MM.1S (cell line): ENCODE results near the gene COL6A2.

Experiments
- DNase-seq: peaks from one replicate; pipeline ENCODE4 v3.0.0-alpha.2; 2015
- H2AFZ ChIP-seq: fragments of 300-600 bp; sonication (generic); 2 replicates; pipeline ENCODE4 v1.6.0; 2016; ENCODE audit warnings: antibody characterized with exemption, low read length
- H3F3A ChIP-seq: fragments of 300-600 bp; sonication (generic); 2 replicates; pipeline ENCODE4 v1.6.1; 2016; ENCODE audit warnings: mild to moderate bottlenecking, antibody characterized with exemption, low read length, moderate library complexity, mixed read lengths; ENCODE audit not compliant: insufficient read depth
- H3K27ac ChIP-seq: fragments of 300-600 bp; sonication (generic); 2 replicates; pipeline ENCODE4 v1.5.1; 2016; ENCODE audit warnings: mild to moderate bottlenecking, low read length
- H3K27me3 ChIP-seq: fragments of 300-600 bp; sonication (generic); replicated peaks from 2 replicates; pipeline ENCODE4 v1.6.0; 2016; ENCODE audit warnings: low read length; ENCODE audit not compliant: insufficient read depth
- H3K36me3 ChIP-seq: fragments of 300-600 bp; sonication (generic); replicated peaks from 2 replicates; pipeline ENCODE4 v1.6.1; 2016; ENCODE audit warnings: mild to moderate bottlenecking, low read length, mixed read lengths; ENCODE audit not compliant: insufficient read depth
- H3K4me1 ChIP-seq: fragments of 300-600 bp; sonication (generic); 2 replicates; pipeline ENCODE4 v1.6.1; 2016; ENCODE audit warnings: low read length, mixed read lengths
- H3K4me2 ChIP-seq: fragments of 300-600 bp; sonication (generic); 2 replicates; pipeline ENCODE4 v1.6.0; 2016; ENCODE audit warnings: low read depth, low read length
- H3K4me3 ChIP-seq: fragments of 300-600 bp; sonication (generic); 2 replicates; pipeline ENCODE4 v1.5.1; 2016; ENCODE audit warnings: low read length, mixed read lengths
- H3K79me2 ChIP-seq: fragments of 300-600 bp; sonication (generic); 2 replicates; pipeline ENCODE4 v1.6.1; 2016; ENCODE audit warnings: mixed run types, low read length, mixed read lengths
- H3K9ac ChIP-seq: fragments of 300-600 bp; sonication (generic); 2 replicates; pipeline ENCODE4 v1.6.1; 2016; ENCODE audit warnings: low read length, mixed read lengths
- H3K9me2 ChIP-seq: fragments of 300-600 bp; sonication (generic); replicated peaks from 2 replicates; pipeline ENCODE4 v1.6.1; 2016; ENCODE audit warnings: mild to moderate bottlenecking, low read length, mixed read lengths; ENCODE audit not compliant: insufficient read depth
- H3K9me3 ChIP-seq: fragments of 300-600 bp; sonication (generic); replicated peaks from 2 replicates; pipeline ENCODE4 v1.6.1; 2016; ENCODE audit warnings: mild to moderate bottlenecking, low read length, mixed read lengths; ENCODE audit not compliant: insufficient read depth
- H4K20me1 ChIP-seq: fragments of 300-600 bp; sonication (generic); 2 replicates; pipeline ENCODE4 v1.6.1; 2016; ENCODE audit warnings: mild to moderate bottlenecking, low read length, moderate library complexity, mixed read lengths; ENCODE audit not compliant: insufficient read depth
- EZH2 ChIP-seq: fragments of 300-600 bp; sonication (generic); optimal IDR thresholded peaks from 2 replicates; pipeline ENCODE3; 2017; ENCODE audit warnings: low read depth, mild to moderate bottlenecking, antibody characterized with exemption, low read length, mixed read lengths
- EZH2phosphoT487 ChIP-seq: fragments of 300-600 bp; sonication (generic); IDR thresholded peaks from 2 replicates; pipeline ENCODE4 v1.6.1; 2018; ENCODE audit warnings: antibody characterized with exemption, low read length
- TF ChIP-seq, protein P1 (sequence below): fragments of 300-600 bp; sonication (generic); IDR thresholded peaks from 2 replicates; pipeline ENCODE4 v1.5.1; 2016; ENCODE audit warnings: antibody characterized with exemption, low read length, mixed read lengths

The COL6A2 gene

DNA sequence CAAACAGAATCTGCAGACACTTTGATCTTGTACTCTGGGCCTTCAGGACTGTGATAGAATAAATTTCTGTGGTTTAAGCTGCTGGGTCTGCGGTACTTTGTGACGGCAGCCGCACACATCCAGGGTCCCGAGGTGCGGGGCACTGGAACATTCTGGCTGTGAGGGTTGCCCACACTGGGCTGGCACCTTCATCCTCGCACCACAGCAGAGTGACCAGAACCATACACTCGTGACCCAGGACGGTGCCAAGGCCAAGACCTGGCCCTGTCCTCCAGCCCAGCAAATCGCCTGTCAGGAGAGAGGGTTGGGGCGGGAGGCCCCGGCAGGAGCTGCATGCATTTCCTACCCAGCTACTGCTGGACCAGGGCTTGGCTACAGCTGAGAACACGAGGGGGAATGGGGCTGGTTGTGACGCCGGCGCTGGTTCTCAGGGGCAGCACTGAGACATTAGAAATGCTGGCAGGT, 60.1 kb downstream of the COL6A2 start:
- Histone ChIP-seq H3F3A (no peaks in the 10 kb centered on the region), H3K79me2 (no peaks in the 10 kb centered on the region), H4K20me1 (no peaks in the 10 kb centered on the region), H3K4me2 (no peak overlapping the region), H2AFZ (no peak overlapping the region), H3K4me3 (no peak overlapping the region), H3K4me1 (no peaks in the 10 kb centered on the region), H3K36me3 (no peaks in the 10 kb centered on the region), H3K9ac (no peak overlapping the region), H3K27me3 (peaks cover 2% of the 10 kb centered on the region), H3K27ac (no peak overlapping the region), H3K9me3 (no peaks in the 10 kb centered on the region), H3K9me2 (no peaks in the 10 kb centered on the region)
- TF ChIP-seq, protein P1, sequence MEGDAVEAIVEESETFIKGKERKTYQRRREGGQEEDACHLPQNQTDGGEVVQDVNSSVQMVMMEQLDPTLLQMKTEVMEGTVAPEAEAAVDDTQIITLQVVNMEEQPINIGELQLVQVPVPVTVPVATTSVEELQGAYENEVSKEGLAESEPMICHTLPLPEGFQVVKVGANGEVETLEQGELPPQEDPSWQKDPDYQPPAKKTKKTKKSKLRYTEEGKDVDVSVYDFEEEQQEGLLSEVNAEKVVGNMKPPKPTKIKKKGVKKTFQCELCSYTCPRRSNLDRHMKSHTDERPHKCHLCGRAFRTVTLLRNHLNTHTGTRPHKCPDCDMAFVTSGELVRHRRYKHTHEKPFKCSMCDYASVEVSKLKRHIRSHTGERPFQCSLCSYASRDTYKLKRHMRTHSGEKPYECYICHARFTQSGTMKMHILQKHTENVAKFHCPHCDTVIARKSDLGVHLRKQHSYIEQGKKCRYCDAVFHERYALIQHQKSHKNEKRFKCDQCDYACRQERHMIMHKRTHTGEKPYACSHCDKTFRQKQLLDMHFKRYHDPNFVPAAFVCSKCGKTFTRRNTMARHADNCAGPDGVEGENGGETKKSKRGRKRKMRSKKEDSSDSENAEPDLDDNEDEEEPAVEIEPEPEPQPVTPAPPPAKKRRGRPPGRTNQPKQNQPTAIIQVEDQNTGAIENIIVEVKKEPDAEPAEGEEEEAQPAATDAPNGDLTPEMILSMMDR, result no peak
- TF ChIP-seq EZH2phosphoT487 (no peak), EZH2 (no peak)
- no peak for DNase-seq

DNA sequence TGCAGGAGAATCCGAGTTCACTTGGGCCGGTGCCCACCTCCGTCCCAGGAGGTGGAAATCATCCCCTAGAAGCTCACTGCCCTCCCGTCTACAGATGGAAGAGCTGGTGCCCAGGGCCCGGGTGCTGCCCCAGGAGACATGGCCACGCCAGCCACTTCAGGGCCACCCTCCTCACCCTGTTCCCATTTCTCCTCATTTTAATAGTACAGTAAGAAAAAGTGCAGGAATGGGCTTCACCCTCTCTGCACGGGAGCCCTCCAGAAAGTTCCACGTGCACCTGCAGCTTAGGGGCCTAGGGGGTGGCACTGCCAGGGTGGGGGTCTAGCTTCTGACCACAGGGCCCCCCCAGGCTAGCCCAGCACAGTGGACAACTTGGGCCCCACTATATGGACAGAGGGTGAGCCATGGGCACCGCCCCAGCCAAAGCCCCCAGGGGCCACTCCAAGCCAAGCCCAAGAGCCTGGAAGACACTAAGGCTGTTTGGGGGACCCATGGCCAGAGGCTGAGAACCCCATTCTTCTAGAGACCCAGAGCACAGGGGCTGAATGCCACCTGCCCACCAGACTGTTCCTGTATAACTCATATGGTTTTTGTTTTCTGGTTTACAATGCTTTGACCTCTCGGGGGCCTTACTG, 60.9 kb downstream of the COL6A2 start:
- Histone ChIP-seq H3K36me3 (no peaks in the 10 kb centered on the region), H3K9me3 (no peaks in the 10 kb centered on the region)
- no peak for TF ChIP-seq EZH2
- TF ChIP-seq, protein P1, result no peak
- TF ChIP-seq EZH2phosphoT487, result no peak

DNA sequence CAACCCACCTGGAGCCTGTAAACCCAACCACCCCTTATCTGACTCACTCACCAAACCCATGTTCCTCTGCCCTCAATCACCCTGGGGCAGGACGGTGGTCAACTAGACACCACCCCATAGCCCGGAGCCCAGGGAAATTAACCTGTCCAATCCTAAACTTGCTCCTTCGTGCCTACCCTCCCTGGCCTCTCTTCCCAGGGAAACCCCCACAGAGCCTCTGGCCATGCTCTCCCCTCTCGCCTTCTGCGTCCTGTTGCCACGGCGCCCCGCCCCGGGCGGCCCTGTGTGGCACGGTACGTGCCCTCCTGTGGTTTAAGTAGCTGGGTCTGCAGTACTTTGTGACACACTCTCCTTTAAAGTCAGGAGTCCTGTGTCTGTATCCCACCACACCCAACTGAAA, 61.5 kb downstream of the COL6A2 start:
- TF ChIP-seq EZH2, result no peak
- TF ChIP-seq, protein P1, result no peak
- TF ChIP-seq EZH2phosphoT487, result no peak
- Histone ChIP-seq H3K27me3 (no peaks in the 10 kb centered on the region), H3K4me1 (no peaks in the 10 kb centered on the region), H2AFZ (no peak overlapping the region), H3K79me2 (no peaks in the 10 kb centered on the region), H3K9me3 (no peaks in the 10 kb centered on the region), H3K36me3 (no peaks in the 10 kb centered on the region), H3K4me3 (no peak overlapping the region), H3K9ac (no peak overlapping the region), H3K9me2 (no peaks in the 10 kb centered on the region), H4K20me1 (no peaks in the 10 kb centered on the region), H3F3A (no peaks in the 10 kb centered on the region; the same call in 1 of the 2 replicates), H3K4me2 (no peak overlapping the region), H3K27ac (no peak overlapping the region)
- no peak for DNase-seq

More for the DNA sequence above, 60.9 kb downstream of the COL6A2 start:
- Histone ChIP-seq H3K9me2 (no peaks in the 10 kb centered on the region), H3K4me2 (no peak overlapping the region), H3K27ac (no peak overlapping the region), H3K79me2 (no peaks in the 10 kb centered on the region), H2AFZ (no peak overlapping the region), H4K20me1 (no peaks in the 10 kb centered on the region), H3K4me1 (no peaks in the 10 kb centered on the region), H3K9ac (no peak overlapping the region), H3F3A (no peaks in the 10 kb centered on the region; the same call in 1 of the 2 replicates), H3K27me3 (no peaks in the 10 kb centered on the region), H3K4me3 (no peak overlapping the region)
- DNase-seq, result no peak
